IPS-NIHi7 (cell line): ENCODE results near the gene RTEL1.
"Not testable (repeated sequence)": the region's sequence is repeated elsewhere in the genome, so short reads cannot be mapped to it uniquely, and the experiment has no call there.

Experiments used
- DNase-seq: peaks from one replicate; pipeline ENCODE4 v3.0.0; 2012; ENCODE audit warnings: mixed read lengths; ENCODE audit errors: extremely low spot score

The RTEL1 gene

DNA sequence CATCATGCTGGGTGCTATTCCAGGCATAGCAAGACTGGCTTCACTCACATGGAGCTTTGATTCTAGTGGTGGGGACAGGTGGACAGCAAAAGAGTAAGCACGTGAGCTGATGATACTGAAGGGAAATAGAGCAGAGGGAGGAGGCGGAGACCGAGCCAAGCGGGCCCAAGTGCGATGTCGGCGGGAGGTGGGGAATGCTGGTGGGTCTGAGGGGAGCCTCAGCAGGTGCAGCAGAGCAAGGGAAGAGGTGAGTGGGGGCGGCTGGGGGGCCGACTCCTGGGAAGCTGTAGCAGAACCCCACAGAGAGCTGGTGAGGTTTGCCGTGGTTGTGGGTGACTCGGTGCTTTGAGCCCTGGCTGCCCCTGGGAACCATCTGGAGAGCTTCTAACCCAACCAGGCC lies 10.2 kb downstream of the RTEL1 start:
- DNase-seq, result no peak

DNA sequence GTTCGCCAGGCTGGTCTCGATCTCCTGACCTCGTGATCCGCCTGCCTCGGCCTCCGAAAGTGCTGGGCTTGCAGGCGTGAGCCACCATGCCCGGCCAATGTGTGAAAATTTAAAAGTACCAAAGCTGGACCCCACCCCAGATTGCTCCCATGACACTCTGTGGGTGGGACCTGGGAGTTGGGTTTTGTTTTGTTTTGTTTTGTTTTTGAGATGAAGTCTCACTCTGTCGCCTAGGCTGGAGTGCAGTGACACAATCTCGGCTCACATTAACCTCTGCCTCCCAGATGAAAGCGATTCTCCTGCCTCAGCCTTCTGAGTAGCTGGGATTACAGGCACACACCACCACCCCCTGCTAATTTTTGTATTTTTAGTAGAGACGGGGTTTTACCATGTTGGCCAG lies 13.6 kb downstream of the RTEL1 start:
- DNase-seq, result not testable (repeated sequence)

DNA sequence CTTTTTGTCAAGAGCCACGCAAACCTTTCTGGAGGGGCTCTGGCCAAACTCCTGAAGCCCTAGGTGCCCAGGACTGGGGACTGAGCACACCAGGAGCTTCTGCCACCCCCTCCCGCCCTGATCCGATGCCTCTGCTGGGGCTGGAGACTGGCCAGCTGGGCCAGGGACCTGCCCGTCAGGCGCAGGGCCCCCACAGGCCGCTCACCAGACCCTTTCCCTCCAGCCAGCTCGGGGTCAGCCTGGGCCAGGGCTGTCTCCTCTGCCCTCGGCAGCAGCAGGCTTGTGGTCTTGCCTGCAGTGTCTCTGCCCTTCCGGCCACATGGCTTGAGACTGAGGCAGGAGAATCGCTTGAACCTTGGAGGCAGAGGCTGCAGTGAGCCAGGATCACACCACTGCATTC lies 14.6 kb downstream of the RTEL1 start:
- no peak for DNase-seq

DNA sequence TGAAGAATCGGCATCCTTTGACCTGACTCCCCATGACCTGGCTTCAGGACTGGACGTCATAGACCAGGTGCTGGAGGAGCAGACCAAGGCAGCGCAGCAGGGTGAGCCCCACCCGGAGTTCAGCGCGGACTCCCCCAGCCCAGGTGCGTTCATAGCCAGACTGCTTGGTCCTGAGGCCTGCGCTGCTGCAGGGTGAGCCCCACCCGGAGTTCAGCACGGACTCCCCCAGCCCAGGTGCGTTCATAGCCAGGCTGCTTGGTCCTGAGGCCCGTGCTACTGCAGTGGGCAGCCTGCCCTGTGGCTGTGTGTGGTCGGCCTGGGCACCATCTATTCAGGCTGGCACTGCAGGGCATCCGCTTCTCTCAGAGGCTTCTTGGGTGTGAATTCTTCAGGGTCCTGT lies 15.8 kb downstream of the RTEL1 start:
- no peak for DNase-seq

DNA sequence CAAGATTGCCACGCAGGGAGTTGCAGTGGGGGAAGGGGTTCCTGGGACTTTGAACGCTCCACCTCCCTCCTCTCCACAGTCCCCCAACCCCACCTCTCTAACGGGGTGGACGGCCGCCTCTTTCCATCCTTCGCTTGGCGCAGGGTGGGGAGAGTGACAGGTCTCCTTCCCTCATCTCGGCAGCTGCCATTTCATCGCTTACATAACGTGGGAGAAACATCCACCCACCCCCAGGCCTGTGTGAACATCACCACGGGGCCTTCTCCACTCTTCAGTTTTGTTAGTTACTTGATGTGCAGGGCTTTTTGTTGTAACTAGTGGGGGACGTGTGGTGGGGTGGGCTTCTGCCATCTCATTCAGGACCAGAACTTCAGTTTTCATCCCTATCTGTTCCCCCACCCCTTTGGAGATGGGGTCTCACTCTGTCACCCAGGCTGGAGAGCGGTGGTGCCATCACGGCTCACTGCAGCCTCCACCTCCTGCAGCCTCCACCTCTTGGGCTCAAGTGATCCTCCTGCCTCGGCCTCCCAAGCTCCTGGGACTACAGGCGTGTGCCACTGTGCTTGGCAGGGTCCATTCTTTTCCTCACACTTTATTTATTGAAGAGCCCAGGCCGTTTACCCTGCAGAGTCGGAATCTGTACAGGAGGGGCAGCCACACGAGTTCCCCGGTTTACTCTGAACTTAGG lies 17.7 kb downstream of the RTEL1 start:
- DNase-seq, result no peak

DNA sequence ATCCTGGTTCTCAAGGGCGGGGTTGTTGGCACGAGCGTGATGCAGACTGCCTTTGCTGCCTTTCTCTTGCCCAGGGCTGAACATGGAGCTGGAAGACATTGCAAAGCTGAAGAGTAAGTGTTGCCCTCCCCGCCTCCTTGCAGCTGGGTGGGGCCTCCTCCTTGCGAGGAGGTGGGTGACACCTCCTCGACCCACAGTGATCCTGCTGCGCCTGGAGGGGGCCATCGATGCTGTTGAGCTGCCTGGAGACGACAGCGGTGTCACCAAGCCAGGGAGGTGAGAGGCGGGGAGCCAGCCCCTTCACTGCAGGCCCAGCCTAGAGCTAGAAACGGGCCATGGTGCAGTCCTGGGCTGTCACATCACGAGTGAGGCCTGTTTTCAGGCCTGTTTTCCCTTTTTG lies 20.0 kb downstream of the RTEL1 start:
- DNase-seq, result no peak

DNA sequence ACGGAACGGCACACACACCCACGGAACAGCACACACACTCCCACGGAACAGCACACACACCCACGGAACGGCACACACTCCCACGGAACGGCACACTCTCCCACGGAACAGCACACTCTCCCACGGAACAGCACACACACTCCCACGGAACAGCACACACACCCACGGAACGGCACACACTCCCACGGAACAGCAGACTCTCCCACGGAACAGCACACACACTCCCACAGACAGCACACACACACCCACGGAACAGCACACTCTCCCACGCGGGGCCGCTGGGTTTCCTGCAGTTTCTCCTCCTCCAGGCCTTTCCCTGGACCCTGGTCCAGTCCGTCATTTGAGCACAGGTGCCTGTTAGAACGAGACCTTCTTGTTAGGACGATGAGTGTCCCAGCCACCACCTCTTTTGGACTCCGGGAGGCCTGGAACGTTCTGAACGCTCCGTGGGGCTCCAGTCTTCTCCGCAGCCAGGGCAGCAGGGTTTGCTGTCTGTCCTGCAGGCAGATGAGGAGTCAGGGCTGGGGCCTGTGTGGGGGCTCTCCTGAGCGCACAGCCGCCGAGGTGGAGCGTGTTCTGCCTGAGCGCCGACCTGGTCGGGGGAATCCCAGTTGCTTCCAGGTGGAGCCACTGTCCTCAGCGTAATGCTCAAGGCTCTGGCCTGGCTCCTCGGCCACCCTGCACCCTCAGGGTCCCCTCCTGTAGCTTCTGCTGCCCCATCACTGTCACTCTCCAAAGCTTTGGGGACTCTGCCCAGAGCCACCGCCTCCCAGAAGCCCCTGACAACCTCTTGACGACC lies 20.8 kb downstream of the RTEL1 start:
- no peak for DNase-seq

DNA sequence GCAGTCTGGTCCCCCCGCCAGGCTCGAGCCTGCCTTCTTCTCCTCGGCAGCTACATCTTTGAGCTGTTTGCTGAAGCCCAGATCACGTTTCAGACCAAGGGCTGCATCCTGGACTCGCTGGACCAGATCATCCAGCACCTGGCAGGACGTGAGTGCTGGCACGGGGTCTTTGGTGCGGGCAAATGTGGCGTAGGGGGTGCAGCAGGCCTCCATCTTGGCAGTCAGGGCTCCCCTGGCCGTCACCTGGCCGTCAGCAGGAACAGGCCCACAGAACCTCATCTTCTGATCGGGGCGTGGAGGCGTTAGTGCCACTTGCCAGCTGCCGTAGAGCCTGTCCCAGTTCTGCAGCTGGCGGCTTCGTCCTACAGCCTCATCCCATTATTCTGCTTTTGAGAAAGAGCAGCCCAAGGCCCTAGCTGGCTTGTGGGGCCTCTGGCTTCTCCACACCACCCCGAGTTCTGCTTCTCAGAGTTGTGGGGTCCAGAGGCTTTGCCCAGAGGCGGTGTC lies 21.7 kb downstream of the RTEL1 start:
- no peak for DNase-seq

DNA sequence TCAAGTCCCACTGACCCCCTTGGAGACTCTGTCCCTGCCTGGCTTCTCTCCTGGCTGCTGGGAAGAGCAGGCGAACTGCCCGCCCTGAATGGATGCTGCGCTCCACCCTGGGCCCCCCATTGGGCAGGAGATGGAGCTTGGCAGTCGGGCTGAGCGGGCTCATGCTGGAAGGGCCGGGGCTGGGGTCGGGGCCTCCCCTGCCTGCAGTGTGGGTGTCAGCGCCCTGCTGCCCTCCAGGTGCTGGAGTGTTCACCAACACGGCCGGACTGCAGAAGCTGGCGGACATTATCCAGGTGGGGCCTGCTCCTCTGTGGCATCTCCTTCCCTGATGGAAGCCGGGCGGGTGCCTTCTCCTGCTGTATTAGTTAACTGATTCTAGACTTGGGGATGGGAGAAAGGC lies 22.3 kb downstream of the RTEL1 start:
- DNase-seq, result no peak

DNA sequence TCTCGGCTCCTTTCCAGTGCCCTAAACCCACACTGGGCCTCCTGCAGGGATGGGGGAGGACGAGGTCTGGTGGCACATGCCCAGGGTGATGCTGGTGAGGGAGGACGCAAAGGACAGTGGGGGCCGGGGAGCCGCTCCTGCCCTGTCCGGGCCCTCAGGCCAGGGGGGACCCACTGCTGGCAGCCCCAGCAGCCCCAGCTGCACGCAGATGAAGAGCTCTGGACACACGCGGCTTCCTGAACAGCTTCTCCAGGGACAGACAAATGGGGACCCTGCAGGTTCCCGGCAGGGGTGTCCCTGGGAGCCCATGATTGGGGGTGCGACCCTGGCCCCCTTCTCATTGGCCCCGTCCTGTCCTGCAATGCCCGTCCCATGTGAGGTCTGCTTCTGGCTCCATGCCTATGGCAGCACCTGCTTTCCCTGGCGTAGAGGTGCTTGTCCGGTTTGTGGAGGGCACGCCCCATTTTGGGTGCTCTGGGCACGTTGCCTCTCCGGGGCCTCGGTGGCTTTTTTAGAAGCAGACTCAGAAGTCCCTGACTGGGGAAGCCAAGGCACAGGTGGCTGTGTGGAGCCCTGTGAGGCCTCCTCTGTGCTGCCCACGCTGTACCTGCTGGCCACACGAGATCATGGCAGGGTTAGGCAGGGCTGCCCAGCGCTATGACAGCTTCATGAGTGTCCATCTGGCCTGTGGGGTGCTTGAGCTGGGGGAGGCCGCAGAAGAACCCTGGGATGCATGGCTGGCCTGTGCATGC lies 22.9 kb downstream of the RTEL1 start:
- no peak for DNase-seq

DNA sequence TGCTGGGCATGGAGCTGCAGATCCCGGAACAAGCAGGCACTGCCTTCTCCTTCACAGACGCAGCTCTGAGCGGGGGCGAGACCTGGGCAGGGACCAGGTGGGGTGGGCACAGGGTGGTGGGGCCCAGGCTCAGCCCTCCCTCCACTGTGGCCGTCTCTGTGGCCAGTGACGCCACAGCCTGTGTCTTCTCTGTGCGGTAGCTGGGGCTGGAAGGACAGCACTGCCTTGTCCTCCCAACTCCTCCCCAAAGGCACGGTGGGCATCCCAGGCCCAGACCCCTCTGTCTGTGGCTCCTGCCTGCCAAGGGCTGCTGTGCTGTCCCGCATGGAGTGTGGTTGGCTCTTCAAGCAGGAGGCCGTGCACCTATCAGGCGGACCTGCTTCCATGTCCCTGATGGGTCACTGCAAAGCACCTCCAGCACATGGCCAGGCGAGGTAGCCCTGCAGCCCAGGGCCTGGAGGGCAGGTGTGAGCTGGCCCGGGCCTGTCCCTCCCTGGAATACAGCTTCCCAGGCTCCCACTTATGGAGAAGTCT lies 23.6 kb downstream of the RTEL1 start:
- DNase-seq, result no peak

DNA sequence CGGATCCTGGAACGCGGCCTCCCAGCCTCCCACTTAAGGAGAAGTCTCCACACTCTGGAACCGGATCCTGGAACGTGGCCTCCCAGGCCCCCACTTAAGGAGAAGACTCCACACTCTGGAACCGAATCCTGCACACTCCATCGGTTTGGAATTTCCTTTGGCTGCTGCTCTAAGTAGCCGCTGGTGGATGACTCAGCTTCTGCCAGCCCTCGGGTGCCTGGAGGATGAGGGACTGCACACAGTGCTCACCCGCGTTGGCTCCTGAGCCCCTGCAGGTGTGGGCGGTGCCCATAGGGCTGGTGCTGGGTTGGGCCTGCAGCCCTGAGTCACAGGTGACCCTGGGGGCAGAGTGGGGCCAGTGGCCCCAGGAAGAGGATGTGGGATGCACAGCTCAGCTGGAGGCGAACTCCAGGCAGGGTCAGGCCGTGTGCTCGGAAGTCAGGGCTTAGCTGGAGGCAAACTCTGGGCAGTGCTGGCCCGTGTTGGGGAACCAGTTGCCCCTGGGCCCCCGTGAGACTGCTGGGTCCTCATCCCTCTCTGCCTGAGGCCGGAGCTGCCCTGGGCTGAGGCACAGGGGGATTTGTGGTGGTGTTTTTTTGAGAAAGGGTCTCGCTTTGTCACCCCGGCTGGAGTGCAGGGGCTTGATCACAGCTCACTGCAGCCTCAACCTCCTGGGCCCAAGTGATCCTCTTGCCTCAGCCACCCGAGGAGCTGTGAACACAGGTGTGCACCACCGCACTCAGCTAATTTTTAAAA lies 24.4 kb downstream of the RTEL1 start:
- DNase-seq, result peak; percentile 46

DNA sequence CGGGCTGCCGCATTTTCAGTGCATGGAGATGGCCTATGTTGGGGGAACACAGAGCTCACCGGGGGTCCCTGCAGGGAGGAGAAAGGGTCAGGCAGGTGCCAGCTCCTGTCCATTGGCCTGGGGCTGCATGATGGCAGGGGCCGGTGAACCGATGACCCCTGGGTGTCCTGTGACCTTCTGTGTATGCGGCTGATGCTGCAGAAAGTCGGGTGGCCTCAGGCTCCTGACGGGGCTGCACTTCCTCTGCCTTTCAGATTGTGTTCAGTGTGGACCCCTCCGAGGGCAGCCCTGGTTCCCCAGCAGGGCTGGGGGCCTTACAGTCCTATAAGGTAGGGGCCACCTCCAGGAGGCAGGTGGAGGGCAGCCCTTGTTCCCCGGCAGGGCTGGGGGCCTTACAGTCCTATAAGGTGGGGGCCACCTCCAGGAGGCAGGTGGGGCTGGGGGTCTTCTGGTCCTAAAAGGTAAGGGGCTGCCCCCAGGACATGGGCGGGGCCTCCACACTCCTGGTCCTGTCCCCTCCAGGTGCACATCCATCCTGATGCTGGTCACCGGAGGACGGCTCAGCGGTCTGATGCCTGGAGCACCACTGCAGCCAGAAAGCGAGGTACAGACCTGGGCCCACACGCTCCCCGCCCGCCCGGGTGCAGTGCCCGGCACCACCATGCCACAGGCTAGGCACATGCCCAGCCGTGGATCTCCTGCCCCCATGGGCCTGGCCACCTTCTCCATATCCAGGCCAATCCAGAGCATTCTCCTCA lies 27.3 kb downstream of the RTEL1 start:
- DNase-seq, result no peak

DNA sequence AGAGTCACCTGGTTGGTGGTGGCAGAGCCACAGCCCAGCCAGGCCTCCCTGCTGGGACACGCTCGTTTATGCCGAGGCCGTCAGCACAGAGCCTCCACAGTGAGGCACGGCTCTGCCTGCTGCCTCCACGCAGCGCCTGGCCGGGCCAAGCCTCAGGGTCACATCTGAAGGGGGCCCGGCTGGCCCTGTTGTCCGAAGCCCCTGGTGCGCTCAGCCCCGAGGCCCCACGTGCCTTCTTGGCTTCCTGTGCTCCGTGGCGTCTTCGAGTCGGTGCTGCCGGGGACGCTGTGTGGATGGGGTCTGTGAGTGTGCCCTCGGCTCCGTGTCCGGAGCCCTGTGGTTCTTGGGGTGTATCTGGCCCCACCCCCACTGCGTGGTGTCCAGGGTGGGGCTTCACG lies 28.0 kb downstream of the RTEL1 start:
- DNase-seq, result no peak

DNA sequence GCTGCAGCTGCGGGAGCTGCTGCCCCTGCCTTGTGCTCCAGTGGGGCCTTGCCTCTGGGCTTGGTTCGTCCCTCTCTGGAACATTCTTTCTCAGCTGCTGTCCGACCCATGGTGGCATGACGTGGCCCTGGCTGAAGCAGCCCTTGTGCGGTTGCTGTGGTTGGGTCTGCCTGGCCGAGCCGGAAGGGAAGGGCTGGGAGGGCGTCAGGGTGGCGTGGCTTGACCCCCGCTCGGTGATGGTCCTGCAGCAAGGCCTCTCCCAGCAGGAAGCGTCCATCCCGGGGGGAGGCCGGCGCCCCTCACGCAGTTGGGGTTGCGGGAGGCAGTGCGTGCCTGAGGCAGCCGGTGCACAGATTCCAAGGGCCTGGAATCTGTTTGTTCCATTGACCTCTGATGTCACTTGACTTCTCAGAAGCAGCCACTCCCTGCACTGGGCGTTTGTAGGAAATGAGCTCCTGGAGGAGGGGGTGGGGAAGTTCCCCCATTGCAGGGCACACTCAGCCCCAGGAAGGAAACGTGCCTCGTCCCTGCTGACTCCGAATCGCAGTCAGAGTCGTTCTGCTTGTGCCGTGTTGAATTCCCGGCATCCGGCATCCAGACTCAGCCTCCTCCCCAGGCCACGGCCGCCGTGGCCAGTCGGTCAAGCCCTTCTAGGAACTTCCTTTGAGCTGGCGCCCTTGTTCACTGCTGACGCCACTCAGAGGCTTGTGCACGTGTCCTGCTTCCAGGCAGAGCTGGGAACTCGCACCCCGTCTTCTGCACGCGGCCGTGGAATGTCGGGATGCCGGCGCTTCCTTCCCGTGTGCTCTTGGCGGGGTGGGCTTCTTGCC lies 28.6 kb downstream of the RTEL1 start:
- no peak for DNase-seq

DNA sequence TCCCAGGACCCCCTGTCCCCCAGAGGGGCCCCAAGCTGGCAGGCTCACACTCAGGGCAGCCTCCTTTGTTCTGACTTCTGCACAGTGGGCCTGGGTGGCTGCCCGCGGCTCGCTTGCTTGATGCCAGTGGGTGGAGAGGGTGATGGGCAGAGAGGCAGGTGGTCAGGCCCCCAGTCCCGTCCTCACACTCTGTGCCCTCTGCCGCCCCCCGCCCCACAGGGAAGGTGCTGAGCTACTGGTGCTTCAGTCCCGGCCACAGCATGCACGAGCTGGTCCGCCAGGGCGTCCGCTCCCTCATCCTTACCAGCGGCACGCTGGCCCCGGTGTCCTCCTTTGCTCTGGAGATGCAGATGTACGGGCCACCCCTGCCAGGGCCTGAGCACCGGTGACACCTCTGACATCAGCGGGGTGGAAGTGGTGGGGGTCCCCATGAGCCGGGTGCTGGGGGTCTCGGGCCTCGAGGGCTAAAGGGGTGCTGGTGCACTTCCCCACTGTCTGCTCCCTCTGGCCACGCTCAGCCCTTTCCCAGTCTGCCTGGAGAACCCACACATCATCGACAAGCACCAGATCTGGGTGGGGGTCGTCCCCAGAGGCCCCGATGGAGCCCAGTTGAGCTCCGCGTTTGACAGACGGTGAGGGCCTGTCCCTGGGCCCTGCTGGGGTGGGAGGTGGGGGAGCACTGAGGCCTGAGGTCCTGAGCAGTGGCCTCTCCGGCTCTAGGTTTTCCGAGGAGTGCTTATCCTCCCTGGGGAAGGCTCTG lies 29.5 kb downstream of the RTEL1 start:
- DNase-seq, result no peak

DNA sequence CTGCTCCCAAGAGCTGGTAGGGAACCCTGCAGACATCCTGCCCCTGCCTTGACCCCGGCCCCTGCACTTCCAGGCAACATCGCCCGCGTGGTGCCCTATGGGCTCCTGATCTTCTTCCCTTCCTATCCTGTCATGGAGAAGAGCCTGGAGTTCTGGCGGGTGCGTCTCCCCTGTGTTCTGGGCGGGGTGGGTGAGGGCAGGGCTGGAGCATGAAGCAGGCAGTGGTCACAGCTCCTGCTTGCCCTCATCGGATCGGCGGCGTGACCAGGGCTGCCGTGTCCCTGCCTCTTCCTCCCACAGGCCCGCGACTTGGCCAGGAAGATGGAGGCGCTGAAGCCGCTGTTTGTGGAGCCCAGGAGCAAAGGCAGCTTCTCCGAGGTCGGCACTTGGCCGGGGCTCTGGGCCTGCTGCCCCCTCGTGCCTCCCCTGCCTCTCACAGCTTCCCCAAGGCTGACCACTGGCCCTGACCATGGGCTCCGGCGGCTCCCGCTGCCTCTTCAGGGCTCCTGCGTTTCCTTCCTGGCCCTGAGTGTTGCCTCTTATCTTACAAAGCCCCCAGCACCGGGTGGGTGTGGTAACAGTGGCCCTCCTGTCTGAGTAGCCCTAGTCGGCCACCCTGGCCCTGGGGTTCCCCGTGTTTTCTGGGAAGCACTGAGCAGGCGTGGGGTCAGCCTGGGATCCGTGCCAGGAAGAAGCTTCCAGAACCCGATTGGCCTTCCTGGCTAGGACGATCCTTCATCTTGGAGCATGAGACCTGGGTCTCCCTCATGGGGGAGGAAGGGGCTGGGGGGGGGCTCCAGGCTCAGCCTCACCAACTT lies 30.3 kb downstream of the RTEL1 start:
- DNase-seq, result no peak
